Gastroesophageal sphincter (tissue), 4 donors: ENCODE data around the gene CRIM1. TPM values are rescaled to one million over a fixed set of nuclear protein-coding genes. Genes with fewer than 3 reads are reported as not detected.

ENCODE experiments used
- ATAC-seq: fragments of 150-250 bp; one replicate; pipeline ENCODE4 v1.9.1; 2016; ENCODE audit warnings: mild to moderate bottlenecking, moderate library complexity
- H3K27ac ChIP-seq, 4 donors: fragments of 200-600 bp; sonication (generic) in 3 of 4; 1 replicate in 3 of 4; 2 replicates in 1 of 4; pipeline ENCODE4 v1.5.1; 2016 to 2019
- H3K27me3 ChIP-seq: fragments of 200-600 bp; sonication (generic); one replicate; pipeline ENCODE4 v1.5.1; 2019
- H3K36me3 ChIP-seq, 2 donors: fragments of 200-600 bp; sonication (generic); one replicate each; pipeline ENCODE4 v1.5.1; 2019; ENCODE audit warnings: control low read depth in 1 of 2
- H3K4me1 ChIP-seq, 3 donors: fragments of 200-600 bp; sonication (generic); 1 replicate in 2 of 3; 2 replicates in 1 of 3; pipeline ENCODE4 v1.5.1; 2016 to 2019; ENCODE audit warnings: control low read depth in 2 of 3
- H3K4me3 ChIP-seq, 2 donors: fragments of 200-600 bp; sonication (generic); one replicate each; pipeline ENCODE4 v1.5.1; 2019; ENCODE audit warnings: mild to moderate bottlenecking in 1 of 2, moderate library complexity in 1 of 2
- H3K9me3 ChIP-seq, 3 donors: fragments of 200-600 bp; sonication (generic); one replicate each; pipeline ENCODE4 v1.5.1; 2017 to 2019; ENCODE audit warnings: control low read depth in 2 of 3
- EP300 ChIP-seq: sonication (generic); formaldehyde crosslinking; IDR thresholded peaks from one replicate; pipeline ENCODE4 v1.6.1; 2017; ENCODE audit warnings: antibody characterized with exemption, mild to moderate bottlenecking
- POLR2A ChIP-seq, 2 donors: fragments of 450-650 bp; IDR thresholded peaks; one replicate each; pipeline ENCODE4 v1.6.1; 2017; ENCODE audit warnings: antibody characterized with exemption in 2 of 2, mild to moderate bottlenecking in 2 of 2, moderate library complexity in 1 of 2
- POLR2AphosphoS5 ChIP-seq: sonication (generic); formaldehyde crosslinking; IDR thresholded peaks from one replicate; pipeline ENCODE4 v1.6.1; 2017; ENCODE audit warnings: antibody characterized with exemption
- WGBS, 2 donors: methylation state at CpG; one replicate each; pipeline ENCODE4 v1.1.5; 2018; ENCODE audit warnings: low coverage in 1 of 2; 5-methylcytosine and 5-hydroxymethylcytosine counted together
- total RNA-seq, 4 donors: library from RNA; depleted of rRNA; stranded (reverse); fragments of >200 nt; gene quantifications; one replicate each; pipeline ENCODE4 v1.1.0, GENCODE V29; 2016
- TF ChIP-seq, protein P1 (sequence below), 4 experiments: fragments of 200-600 bp in 2 of 4; fragments of 450-650 bp in 2 of 4; sonication (generic) in 1 of 4; IDR thresholded peaks; one replicate each; pipeline ENCODE4 v1.5.1; 2017 to 2019; ENCODE audit warnings: antibody characterized with exemption in 4 of 4, mild to moderate bottlenecking in 2 of 4, moderate library complexity in 2 of 4

Gene CRIM1
- total RNA-seq, 4 donors from 2014 or later = 150 to 342 (median 203) TPM

DNA sequence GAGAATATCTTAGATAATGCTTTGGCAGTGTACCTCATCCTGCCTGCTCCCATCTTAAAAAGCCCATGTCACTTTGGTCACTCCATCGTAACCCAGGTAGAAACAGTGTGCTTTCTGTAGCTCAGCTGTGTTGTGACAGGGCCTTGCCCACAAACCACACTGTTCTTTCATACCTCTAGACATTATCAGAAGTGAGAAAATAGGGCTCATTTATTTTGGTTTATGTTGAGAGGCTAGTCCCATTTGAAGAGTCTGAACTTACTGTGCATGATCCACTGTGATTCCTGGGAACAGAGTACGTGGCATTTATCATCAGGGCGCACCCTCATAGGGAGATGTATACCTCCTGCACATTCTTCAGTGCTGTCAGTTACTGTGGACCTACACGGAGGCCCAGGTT lies 172.7 kb downstream of the CRIM1 start:
- TF ChIP-seq POLR2A (IDR thresholded peaks at IDR 0.05) = no peak
- TF ChIP-seq POLR2AphosphoS5 = no peak
- no peak for TF ChIP-seq EP300
- TF ChIP-seq, protein P1, sequence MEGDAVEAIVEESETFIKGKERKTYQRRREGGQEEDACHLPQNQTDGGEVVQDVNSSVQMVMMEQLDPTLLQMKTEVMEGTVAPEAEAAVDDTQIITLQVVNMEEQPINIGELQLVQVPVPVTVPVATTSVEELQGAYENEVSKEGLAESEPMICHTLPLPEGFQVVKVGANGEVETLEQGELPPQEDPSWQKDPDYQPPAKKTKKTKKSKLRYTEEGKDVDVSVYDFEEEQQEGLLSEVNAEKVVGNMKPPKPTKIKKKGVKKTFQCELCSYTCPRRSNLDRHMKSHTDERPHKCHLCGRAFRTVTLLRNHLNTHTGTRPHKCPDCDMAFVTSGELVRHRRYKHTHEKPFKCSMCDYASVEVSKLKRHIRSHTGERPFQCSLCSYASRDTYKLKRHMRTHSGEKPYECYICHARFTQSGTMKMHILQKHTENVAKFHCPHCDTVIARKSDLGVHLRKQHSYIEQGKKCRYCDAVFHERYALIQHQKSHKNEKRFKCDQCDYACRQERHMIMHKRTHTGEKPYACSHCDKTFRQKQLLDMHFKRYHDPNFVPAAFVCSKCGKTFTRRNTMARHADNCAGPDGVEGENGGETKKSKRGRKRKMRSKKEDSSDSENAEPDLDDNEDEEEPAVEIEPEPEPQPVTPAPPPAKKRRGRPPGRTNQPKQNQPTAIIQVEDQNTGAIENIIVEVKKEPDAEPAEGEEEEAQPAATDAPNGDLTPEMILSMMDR (IDR thresholded peaks at IDR 0.05) = no peak
- Histone ChIP-seq H3K27ac (no peak overlapping the region), H3K36me3 (peaks cover 3 to 68% of the 10 kb centered on the region in 2 donors), H3K9me3 (no peaks in the 10 kb centered on the region), H3K4me1 (no peaks in the 10 kb centered on the region), H3K4me3 (no peak overlapping the region), H3K27me3 (no peaks in the 10 kb centered on the region)
- no peak for ATAC-seq
- WGBS, 2 donors = 90 to 96% methylated on average over 2 to 4 of the region's 4 CpGs

DNA sequence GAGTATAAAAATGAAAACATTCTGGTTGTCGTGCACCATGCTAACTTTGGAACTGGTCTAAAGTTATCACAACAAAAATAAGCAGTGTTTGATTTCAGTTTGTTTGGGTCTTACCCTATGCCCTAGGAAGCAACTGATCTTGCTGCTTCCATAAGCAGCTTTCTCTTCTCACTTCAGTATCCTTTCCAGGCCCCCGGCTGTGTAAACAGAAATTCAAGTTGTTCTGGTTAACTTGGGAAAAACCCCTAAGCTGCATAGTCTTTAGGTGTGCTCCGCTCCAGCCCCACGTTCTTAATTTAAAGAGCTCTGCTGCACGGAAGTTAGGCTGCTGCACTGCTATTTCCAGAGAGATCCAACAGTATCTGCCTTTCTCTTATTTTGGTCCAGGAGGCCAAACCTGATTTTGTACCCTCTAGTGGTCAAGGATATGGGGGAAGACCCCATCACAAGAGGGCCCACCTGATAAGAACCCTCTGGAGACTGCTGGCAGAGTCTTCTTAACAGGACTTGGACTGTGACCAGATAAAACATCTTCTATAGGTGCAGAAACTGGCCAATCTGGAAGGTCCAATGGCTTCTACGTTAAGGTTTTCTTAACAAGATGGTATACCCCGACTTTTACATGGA lies 173.3 kb downstream of the CRIM1 start:
- no peak for TF ChIP-seq POLR2A (IDR thresholded peaks at IDR 0.05)
- TF ChIP-seq, protein P1 (IDR thresholded peaks at IDR 0.05) = no peak
- TF ChIP-seq POLR2AphosphoS5 = no peak
- TF ChIP-seq EP300 = no peak
- Histone ChIP-seq H3K4me1 (no peaks in the 10 kb centered on the region), H3K36me3 (peaks cover 3 to 62% of the 10 kb centered on the region in 2 donors), H3K27me3 (no peaks in the 10 kb centered on the region), H3K4me3 (no peak overlapping the region), H3K9me3 (no peaks in the 10 kb centered on the region), H3K27ac (no peak overlapping the region)
- ATAC-seq = no peak
- 86 to 97% methylated on average over 6 to 7 of the region's 7 CpGs for WGBS, 2 donors

DNA sequence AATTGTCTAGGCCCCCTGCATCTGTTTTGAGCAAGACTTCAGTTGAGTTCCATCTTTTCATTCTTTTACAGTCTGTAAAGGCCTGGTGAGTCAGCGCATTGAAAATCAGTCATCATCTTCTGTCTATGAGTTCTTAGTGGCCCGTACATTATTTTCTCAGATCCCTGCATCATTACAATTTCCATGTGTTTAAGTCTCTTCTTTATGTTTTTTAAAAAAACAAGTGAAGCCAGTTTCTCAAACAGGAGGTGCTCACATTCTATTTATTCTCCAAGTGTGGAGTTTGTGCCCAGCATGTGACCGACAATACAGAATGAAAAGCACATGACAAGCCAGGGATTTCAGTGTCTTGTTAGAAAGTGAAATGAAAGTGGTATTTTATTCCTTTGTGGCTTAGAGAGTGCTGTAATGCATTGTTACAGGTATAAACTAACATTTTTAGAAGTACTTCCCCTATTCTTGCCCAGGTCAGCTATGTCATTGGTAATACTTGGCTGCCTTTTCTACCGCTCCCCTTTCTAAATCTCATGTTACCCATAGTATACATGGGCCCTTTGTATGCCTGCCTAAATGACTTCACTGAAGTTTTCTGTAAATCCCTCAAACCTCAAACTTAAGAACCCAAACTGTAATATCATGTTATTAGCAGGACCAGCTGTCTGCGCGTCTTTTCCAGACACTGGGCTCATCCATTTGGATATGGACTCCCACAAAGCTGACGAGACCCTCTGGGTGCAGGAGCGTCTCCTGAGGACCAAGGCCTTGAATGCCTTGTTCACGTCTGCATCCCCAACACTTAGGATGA lies 174.8 kb downstream of the CRIM1 start:
- no peak for ATAC-seq
- Histone ChIP-seq H3K4me1 (no peaks in the 10 kb centered on the region), H3K9me3 (no peaks in the 10 kb centered on the region), H3K27ac (no peak overlapping the region), H3K27me3 (no peaks in the 10 kb centered on the region), H3K4me3 (no peak overlapping the region), H3K36me3 (peaks cover 3 to 48% of the 10 kb centered on the region in 2 donors)
- TF ChIP-seq, protein P1 (IDR thresholded peaks at IDR 0.05) = no peak
- TF ChIP-seq POLR2AphosphoS5 (no peak), EP300 (no peak), POLR2A (IDR thresholded peaks at IDR 0.05) (no peak)
- WGBS, 2 donors = 83 to 94% methylated on average over 6 to 9 of the region's 9 CpGs

DNA sequence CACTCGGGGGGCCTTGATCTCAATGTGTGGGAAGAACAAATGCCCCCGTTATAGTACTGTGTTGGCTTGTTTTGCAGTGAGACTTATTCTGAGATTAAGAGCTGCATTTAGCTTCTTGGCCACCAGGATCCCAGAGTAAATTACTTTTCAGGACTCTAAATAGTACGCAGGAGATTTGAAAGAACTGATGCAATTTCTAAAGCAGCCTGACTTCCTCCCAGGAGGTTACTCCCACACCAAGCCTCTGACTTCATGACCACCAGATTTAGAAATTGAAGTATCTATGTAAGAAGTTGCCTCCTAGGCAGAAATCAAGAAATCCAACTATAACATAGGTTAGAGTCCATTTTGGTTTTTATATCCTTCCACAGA lies 175.4 kb downstream of the CRIM1 start:
- Histone ChIP-seq H3K4me3 (no peak overlapping the region), H3K9me3 (no peaks in the 10 kb centered on the region), H3K27ac (no peak overlapping the region), H3K4me1 (no peaks in the 10 kb centered on the region), H3K36me3 (peaks cover 3 to 46% of the 10 kb centered on the region in 2 donors), H3K27me3 (no peaks in the 10 kb centered on the region)
- WGBS, 2 donors = 67 to 92% methylated on average over 1 to 3 of the region's 3 CpGs
- no peak for TF ChIP-seq EP300
- TF ChIP-seq, protein P1 (IDR thresholded peaks at IDR 0.05) = no peak
- TF ChIP-seq POLR2A (IDR thresholded peaks at IDR 0.05) = no peak
- no peak for TF ChIP-seq POLR2AphosphoS5
- ATAC-seq = peak; percentile 51

DNA sequence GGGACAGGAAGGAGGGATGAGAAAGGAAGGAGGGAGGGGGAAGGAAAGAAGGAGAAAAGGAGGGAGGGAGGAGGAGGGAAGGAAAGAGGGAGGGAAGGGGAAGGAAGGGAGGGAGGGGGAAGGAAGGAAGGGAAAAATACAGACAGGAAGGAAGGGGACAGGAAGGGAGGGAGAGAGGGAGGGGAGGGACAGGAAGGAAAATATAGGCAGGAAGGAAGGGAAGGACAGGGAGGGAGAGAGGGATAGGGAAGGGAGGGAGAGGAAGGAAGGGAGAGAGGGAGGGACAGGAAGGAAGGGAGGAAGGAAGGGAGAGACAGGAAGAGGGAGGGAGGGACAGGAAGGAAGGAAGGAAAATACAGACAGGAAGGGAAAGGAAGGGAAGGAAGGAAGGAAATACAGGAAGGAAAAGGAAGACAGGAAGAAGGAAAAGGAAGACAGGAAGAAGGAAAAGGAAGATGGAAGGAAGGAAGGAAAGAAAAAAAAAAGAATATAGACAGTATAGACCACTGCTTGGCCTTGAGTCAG lies 178.8 kb downstream of the CRIM1 start:
- peaks cover 3 to 59% of the 10 kb centered on the region in 2 donors for H3K36me3 ChIP-seq
- no peaks in the 10 kb centered on the region for H3K4me1 ChIP-seq
- TF ChIP-seq POLR2AphosphoS5 (no peak), POLR2A (IDR thresholded peaks at IDR 0.05) (no peak), EP300 (no peak)
- TF ChIP-seq, protein P1 (IDR thresholded peaks at IDR 0.05) = no peak
- no peaks in the 10 kb centered on the region for H3K27me3 ChIP-seq
- H3K4me3 ChIP-seq = no peak overlapping the region
- no peak for ATAC-seq
- H3K9me3 ChIP-seq = no peaks in the 10 kb centered on the region
- no peak overlapping the region for H3K27ac ChIP-seq
